Gastroesophageal sphincter (tissue), 3 donors: ENCODE measurements around the gene KMT5C.

Source experiments
- CTCF ChIP-seq, 4 experiments: fragments of 200-600 bp in 2 of 4; fragments of 450-650 bp in 2 of 4; sonication (generic) in 1 of 4; IDR thresholded peaks; one replicate each; pipeline ENCODE4 v1.5.1; 2017 to 2019; ENCODE audit warnings: antibody characterized with exemption in 4 of 4, mild to moderate bottlenecking in 2 of 4, moderate library complexity in 2 of 4
- EP300 ChIP-seq: sonication (generic); formaldehyde crosslinking; IDR thresholded peaks from one replicate; pipeline ENCODE4 v1.6.1; 2017; ENCODE audit warnings: antibody characterized with exemption, mild to moderate bottlenecking
- POLR2A ChIP-seq, 2 donors: fragments of 450-650 bp; IDR thresholded peaks; one replicate each; pipeline ENCODE4 v1.6.1; 2017; ENCODE audit warnings: antibody characterized with exemption in 2 of 2, mild to moderate bottlenecking in 2 of 2, moderate library complexity in 1 of 2
- POLR2AphosphoS5 ChIP-seq: sonication (generic); formaldehyde crosslinking; IDR thresholded peaks from one replicate; pipeline ENCODE4 v1.6.1; 2017; ENCODE audit warnings: antibody characterized with exemption

DNA sequence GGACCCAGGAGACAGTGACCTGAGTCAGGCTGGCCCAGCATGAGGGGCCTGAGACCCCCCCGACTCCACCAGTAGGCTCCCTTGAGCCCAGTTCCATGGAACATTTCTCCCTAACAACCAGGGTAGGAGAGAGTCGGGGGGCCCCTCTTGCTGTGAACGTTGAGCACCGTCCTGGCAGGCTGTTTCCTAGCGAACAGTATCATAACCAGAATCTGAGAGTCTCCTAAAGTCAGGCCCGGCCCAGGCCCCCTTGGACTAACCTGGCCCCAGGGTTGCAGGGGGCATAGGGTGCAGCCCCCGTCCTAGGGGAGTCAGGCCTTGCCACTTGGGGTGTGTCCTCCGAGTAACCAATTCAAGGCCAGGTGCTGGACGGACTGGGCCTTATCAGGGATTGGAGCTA lies 28.3 kb upstream of the KMT5C start:
- TF ChIP-seq POLR2AphosphoS5, result no peak
- TF ChIP-seq CTCF (IDR thresholded peaks at IDR 0.05), result no peak
- TF ChIP-seq EP300, result no peak
- TF ChIP-seq POLR2A (IDR thresholded peaks at IDR 0.05), result no peak
